Liver (tissue), 9 donors: ENCODE data around the gene GNG2. TPM values are rescaled to one million over a fixed set of nuclear protein-coding genes. Genes with fewer than 3 reads are reported as not detected.

Experiments
- DNase-seq: peaks from one replicate; pipeline ENCODE4 v3.0.0-alpha.2; 2017; ENCODE audit warnings: low spot score
- H3K27ac ChIP-seq, 2 donors: one replicate each; pipeline ENCODE4 v1.7.0; 2013; ENCODE audit warnings: inconsistent platforms in 2 of 2, low read length in 2 of 2, control low read depth in 1 of 2, low read depth in 1 of 2, mild to moderate bottlenecking in 1 of 2
- H3K27me3 ChIP-seq, 4 donors: one replicate each; pipeline versions ENCODE4 v1.6.1 to v1.7.0; 2013; ENCODE audit warnings: low read length in 3 of 4, inconsistent platforms in 1 of 4, mild to moderate bottlenecking in 1 of 4, moderate library complexity in 1 of 4; ENCODE audit not compliant: control insufficient read depth in 4 of 4, insufficient read depth in 4 of 4
- H3K36me3 ChIP-seq, 4 donors: one replicate each; pipeline versions ENCODE4 v1.6.1 to v1.7.0; 2013; ENCODE audit warnings: low read length in 3 of 4, mild to moderate bottlenecking in 3 of 4, low read depth in 1 of 4, moderate library complexity in 1 of 4; ENCODE audit not compliant: control insufficient read depth in 4 of 4, insufficient read depth in 3 of 4
- H3K4me1 ChIP-seq, 4 donors: one replicate each; pipeline versions ENCODE4 v1.6.1 to v1.7.0; 2013; ENCODE audit warnings: low read length in 3 of 4, mild to moderate bottlenecking in 3 of 4, moderate library complexity in 1 of 4; ENCODE audit not compliant: control insufficient read depth in 4 of 4, insufficient read depth in 4 of 4
- H3K4me3 ChIP-seq, 3 donors: one replicate each; pipeline versions ENCODE4 v1.6.1 to v1.7.0; 2013; ENCODE audit warnings: low read length in 3 of 3, control low read depth in 1 of 3, low read depth in 1 of 3, mild to moderate bottlenecking in 1 of 3
- H3K9ac ChIP-seq, 2 donors: one replicate each; pipeline ENCODE4 v1.7.0; 2013; ENCODE audit warnings: low read length in 2 of 2, mild to moderate bottlenecking in 2 of 2, moderate library complexity in 2 of 2, control low read depth in 1 of 2, low read depth in 1 of 2
- H3K9me3 ChIP-seq, 4 donors: one replicate each; pipeline versions ENCODE4 v1.6.1 to v1.7.0; 2013; ENCODE audit warnings: low read length in 3 of 4; ENCODE audit not compliant: control insufficient read depth in 4 of 4
- ATF3 ChIP-seq: IDR thresholded peaks from 2 replicates; pipeline ENCODE4 v1.6.1; 2016; ENCODE audit warnings: antibody characterized with exemption
- CTCF ChIP-seq: fragments of 150-350 bp; IDR thresholded peaks from 2 replicates; pipeline ENCODE4 v1.5.1; 2017; ENCODE audit warnings: improper control_type of control experiment, low read depth, low read length; ENCODE audit not compliant: missing input control
- EGR1 ChIP-seq, 2 donors: IDR thresholded peaks; 2 replicates each; pipeline ENCODE4 v1.6.1; 2016 to 2018; ENCODE audit warnings: antibody characterized with exemption in 2 of 2, low read depth in 2 of 2
- FOXA1 ChIP-seq: IDR thresholded peaks from 2 replicates; pipeline ENCODE4 v1.6.1; 2016; ENCODE audit warnings: antibody characterized with exemption
- FOXA2 ChIP-seq: IDR thresholded peaks from 2 replicates; pipeline ENCODE4 v1.6.1; 2016; ENCODE audit warnings: antibody characterized with exemption
- GABPA ChIP-seq, 2 donors: IDR thresholded peaks in 1 of 2; conservative IDR thresholded peaks in 1 of 2; 2 replicates each; pipeline ENCODE4 v1.6.1; 2016; ENCODE audit warnings: antibody characterized with exemption in 2 of 2, mild to moderate bottlenecking in 1 of 2, moderate library complexity in 1 of 2
- HNF4A ChIP-seq, 2 donors: conservative IDR thresholded peaks; 2 replicates each; pipeline ENCODE4 v1.6.1; 2016; ENCODE audit warnings: antibody characterized with exemption in 2 of 2, mild to moderate bottlenecking in 2 of 2
- HNF4G ChIP-seq: IDR thresholded peaks from 2 replicates; pipeline ENCODE4 v1.6.1; 2016; ENCODE audit warnings: antibody characterized with exemption
- JUND ChIP-seq, 2 donors: IDR thresholded peaks; 2 replicates each; pipeline ENCODE4 v1.6.1; 2016; ENCODE audit warnings: antibody characterized with exemption in 2 of 2
- MAX ChIP-seq: IDR thresholded peaks from 2 replicates; pipeline ENCODE4 v1.6.1; 2016; ENCODE audit warnings: antibody characterized with exemption
- NR2F2 ChIP-seq: IDR thresholded peaks from 2 replicates; pipeline ENCODE4 v1.6.1; 2016; ENCODE audit warnings: antibody characterized with exemption
- RAD21 ChIP-seq, 2 donors: IDR thresholded peaks; 2 replicates each; pipeline ENCODE4 v1.6.1; 2016; ENCODE audit warnings: antibody characterized with exemption in 2 of 2, mild to moderate bottlenecking in 2 of 2
- REST ChIP-seq: IDR thresholded peaks from 2 replicates; pipeline ENCODE4 v1.6.1; 2016; ENCODE audit warnings: antibody characterized with exemption, mild to moderate bottlenecking
- RXRA ChIP-seq, 2 donors: IDR thresholded peaks; 2 replicates each; pipeline ENCODE4 v1.6.1; 2017 to 2018; ENCODE audit warnings: antibody characterized with exemption in 2 of 2, mild to moderate bottlenecking in 1 of 2
- SP1 ChIP-seq: IDR thresholded peaks from 2 replicates; pipeline ENCODE4 v1.6.1; 2018; ENCODE audit warnings: antibody characterized with exemption, mild to moderate bottlenecking
- TAF1 ChIP-seq: conservative IDR thresholded peaks from 2 replicates; pipeline ENCODE4 v1.6.1; 2016; ENCODE audit warnings: antibody characterized with exemption, mild to moderate bottlenecking
- YY1 ChIP-seq: IDR thresholded peaks from 2 replicates; pipeline ENCODE4 v1.6.1; 2016; ENCODE audit warnings: antibody characterized with exemption, mild to moderate bottlenecking
- ZBTB33 ChIP-seq: IDR thresholded peaks from 2 replicates; pipeline ENCODE4 v1.6.1; 2016; ENCODE audit warnings: antibody characterized with exemption
- WGBS: extraction: QIAGEN DNeasy Blood & Tissue Kit; methylation state at CpG from one replicate; pipeline ENCODE4 v1.1.7; 2013; 5-methylcytosine and 5-hydroxymethylcytosine counted together
- polyA plus RNA-seq, 2 donors: library from polyadenylated mRNA; stranded (reverse) in 1 of 2; unstranded in 1 of 2; fragments of 200-250 nt in 1 of 2; fragments of >200 nt in 1 of 2; fragmentation: Nextera tagmentation in 1 of 2; extraction: Ambion mirVana in 1 of 2; gene quantifications; one replicate each; pipeline versions ENCODE4 v1.2.1 to v1.2.3, GENCODE V29; 2013 to 2015
- total RNA-seq, 2 donors: library from RNA; depleted of rRNA; stranded (reverse); fragments of >200 nt; gene quantifications; one replicate each; pipeline ENCODE4 v1.2.3, GENCODE V29; 2014
- donor health status: healthy.
- donor health status: healthy.
- donor health status: healthy.
- donor health status: healthy.
- donor health status: healthy.

Gene GNG2
- total and polyA plus RNA-seq, 4 donors = 3.5 to 11.2 (median 4.4) TPM

GRCh38 chr14:52005625-52006024, 145.2 kb downstream of the GNG2 start:
- H3K4me1 ChIP-seq = peaks cover 2 to 23% (median 6%) of the 10 kb centered on the region in 4 donors
- no peak for DNase-seq
- TF ChIP-seq EGR1 (IDR thresholded peaks at IDR 0.05; ENCODE audit: low read depth in 2 of 2) (no peak), MAX (no peak), FOXA2 (no peak), SP1 (no peak), RAD21 (IDR thresholded peaks at IDR 0.05) (no peak), NR2F2 (no peak), RXRA (IDR thresholded peaks at IDR 0.05) (no peak), YY1 (no peak), GABPA (IDR thresholded peaks at IDR 0.05 in 1 of 2, conservative IDR thresholded peaks at IDR 0.05 in 1 of 2) (no peak), TAF1 (no peak), ATF3 (no peak)
- H3K27me3 ChIP-seq = no peaks in the 10 kb centered on the region
- H3K4me3 ChIP-seq = no peak overlapping the region
- no peak overlapping the region for H3K27ac ChIP-seq
- peaks cover 4 to 56% (median 51%) of the 10 kb centered on the region in 4 donors for H3K36me3 ChIP-seq
- WGBS = 59% methylated on average over 2 of the region's 2 CpGs
- no peak overlapping the region for H3K9ac ChIP-seq
- no peaks in the 10 kb centered on the region for H3K9me3 ChIP-seq

GRCh38 chr14:52006361-52006760, 145.9 kb downstream of the GNG2 start:
- no peak for TF ChIP-seq RAD21 (IDR thresholded peaks at IDR 0.05)
- no peak for TF ChIP-seq NR2F2
- no peak for TF ChIP-seq TAF1
- no peak for TF ChIP-seq MAX
- no peak for TF ChIP-seq HNF4G
- TF ChIP-seq REST = no peak
- no peak for TF ChIP-seq SP1
- TF ChIP-seq FOXA2 = no peak
- TF ChIP-seq ZBTB33 = no peak
- TF ChIP-seq FOXA1 = no peak
- no peak for TF ChIP-seq HNF4A (conservative IDR thresholded peaks at IDR 0.05)
- TF ChIP-seq JUND (IDR thresholded peaks at IDR 0.05) = no peak
- no peak for TF ChIP-seq YY1
- no peak for TF ChIP-seq EGR1 (IDR thresholded peaks at IDR 0.05; ENCODE audit: low read depth in 2 of 2)
- no peak for TF ChIP-seq GABPA (IDR thresholded peaks at IDR 0.05 in 1 of 2, conservative IDR thresholded peaks at IDR 0.05 in 1 of 2)
- TF ChIP-seq RXRA (IDR thresholded peaks at IDR 0.05) = no peak
- no peak for TF ChIP-seq CTCF
- TF ChIP-seq ATF3 = no peak
- no peaks in the 10 kb centered on the region for H3K27me3 ChIP-seq
- DNase-seq = no peak
- peaks cover 2 to 23% (median 6%) of the 10 kb centered on the region in 4 donors for H3K4me1 ChIP-seq
- H3K9ac ChIP-seq = no peak overlapping the region
- 98% methylated on average over 3 of the region's 3 CpGs for WGBS
- H3K9me3 ChIP-seq = no peaks in the 10 kb centered on the region
- no peak overlapping the region for H3K4me3 ChIP-seq
- H3K27ac ChIP-seq = no peak overlapping the region
- peaks cover 6 to 59% (median 56%) of the 10 kb centered on the region in 4 donors for H3K36me3 ChIP-seq
